H9 (cell line): ENCODE measurements around the gene FAM120A. TPM values are rescaled to one million over a fixed set of nuclear protein-coding genes. Genes with fewer than 3 reads are reported as not detected.

ENCODE experiments used
- DNase-seq: peaks from one replicate; pipeline ENCODE4 v3.0.0-alpha.2; 2017
- H2AFZ ChIP-seq: one replicate; pipeline ENCODE4 v1.6.1; 2013; ENCODE audit warnings: mild to moderate bottlenecking, low read length, control low read depth, moderate library complexity
- H2AK5ac ChIP-seq: 2 replicates; pipeline ENCODE4 v1.6.1; 2013; ENCODE audit warnings: low read length, control low read depth, mixed read lengths; ENCODE audit not compliant: insufficient read length
- H2BK120ac ChIP-seq: one replicate; pipeline ENCODE4 v1.6.1; 2013; ENCODE audit warnings: low read depth, mild to moderate bottlenecking, low read length, control low read depth, inconsistent platforms; ENCODE audit not compliant: poor library complexity, severe bottlenecking
- H2BK12ac ChIP-seq: 2 replicates; pipeline ENCODE4 v1.6.1; 2013; ENCODE audit warnings: low read length, control low read depth, mixed read lengths, low read depth; ENCODE audit not compliant: insufficient read length
- H2BK15ac ChIP-seq: 2 replicates; pipeline ENCODE4 v1.6.1; 2013; ENCODE audit warnings: low read depth, low read length, control low read depth
- H2BK20ac ChIP-seq: one replicate; pipeline ENCODE4 v1.6.1; 2013; ENCODE audit warnings: low read depth, mild to moderate bottlenecking, low read length, control low read depth, inconsistent platforms; ENCODE audit not compliant: poor library complexity, severe bottlenecking
- H2BK5ac ChIP-seq: 2 replicates; pipeline ENCODE4 v1.6.1; 2013; ENCODE audit warnings: low read length, control low read depth, mixed read lengths; ENCODE audit not compliant: insufficient read length
- H3K14ac ChIP-seq: 2 replicates; pipeline ENCODE4 v1.6.1; 2013; ENCODE audit warnings: low read length, control low read depth; ENCODE audit not compliant: insufficient read depth
- H3K18ac ChIP-seq: 2 replicates; pipeline ENCODE4 v1.6.1; 2013; ENCODE audit warnings: low read depth, mild to moderate bottlenecking, mixed read lengths, low read length, control low read depth; ENCODE audit not compliant: insufficient read length
- H3K23ac ChIP-seq: 2 replicates; pipeline ENCODE4 v1.6.1; 2013; ENCODE audit warnings: low read length, control low read depth, mixed read lengths, low read depth; ENCODE audit not compliant: insufficient read length
- H3K23me2 ChIP-seq: 2 replicates; pipeline ENCODE4 v1.6.1; 2013; ENCODE audit warnings: low read depth, mild to moderate bottlenecking, mixed read lengths, low read length, control low read depth; ENCODE audit not compliant: insufficient read length, poor library complexity, severe bottlenecking
- H3K27ac ChIP-seq: 2 replicates; pipeline ENCODE4 v1.5.1; 2013; ENCODE audit warnings: low read length, control low read depth, mixed read lengths, low read depth; ENCODE audit not compliant: insufficient read length
- H3K27me3 ChIP-seq: 2 replicates; pipeline ENCODE4 v1.6.1; 2013; ENCODE audit warnings: low read length, control low read depth, inconsistent platforms; ENCODE audit not compliant: insufficient read depth
- H3K4ac ChIP-seq: 2 replicates; pipeline ENCODE4 v1.6.1; 2013; ENCODE audit warnings: low read depth, mild to moderate bottlenecking, control low read depth, inconsistent platforms, low read length, moderate library complexity
- H3K4me1 ChIP-seq: 2 replicates; pipeline ENCODE4 v1.6.1; 2013; ENCODE audit warnings: low read length, control low read depth, inconsistent platforms; ENCODE audit not compliant: insufficient read depth
- H3K4me2 ChIP-seq: 2 replicates; pipeline ENCODE4 v1.6.1; 2013; ENCODE audit warnings: low read length, control low read depth, mixed read lengths; ENCODE audit not compliant: insufficient read length, insufficient read depth
- H3K56ac ChIP-seq: 2 replicates; pipeline ENCODE4 v1.6.1; 2013; ENCODE audit warnings: low read depth, mild to moderate bottlenecking, mixed read lengths, low read length, control low read depth; ENCODE audit not compliant: insufficient read length
- H3K79me1 ChIP-seq: 2 replicates; pipeline ENCODE4 v1.6.1; 2013; ENCODE audit warnings: low read depth, mild to moderate bottlenecking, moderate library complexity, low read length, control low read depth, inconsistent platforms; ENCODE audit not compliant: insufficient read depth, poor library complexity, severe bottlenecking
- H3K79me2 ChIP-seq: 2 replicates; pipeline ENCODE4 v1.6.1; 2013; ENCODE audit warnings: low read length, control low read depth, inconsistent platforms; ENCODE audit not compliant: insufficient read depth
- H3K9ac ChIP-seq: 2 replicates; pipeline ENCODE4 v1.6.1; 2013; ENCODE audit warnings: low read length, control low read depth, mixed read lengths; ENCODE audit not compliant: insufficient read length; ENCODE audit errors: extremely low read depth
- H3K9me3 ChIP-seq: one replicate; pipeline ENCODE4 v1.6.1; 2013; ENCODE audit warnings: low read depth, low read length, inconsistent platforms; ENCODE audit not compliant: control insufficient read depth
- H3T11ph ChIP-seq: one replicate; pipeline ENCODE4 v1.6.1; 2013; ENCODE audit warnings: mild to moderate bottlenecking, low read length, control low read depth, inconsistent platforms
- H4K20me1 ChIP-seq: one replicate; pipeline ENCODE4 v1.6.1; 2013; ENCODE audit not compliant: control insufficient read depth, insufficient read length, insufficient read depth
- H4K5ac ChIP-seq: 2 replicates; pipeline ENCODE4 v1.6.1; 2013; ENCODE audit warnings: low read depth, mild to moderate bottlenecking, mixed read lengths, low read length, control low read depth; ENCODE audit not compliant: insufficient read length
- H4K8ac ChIP-seq: replicated peaks from 2 replicates; pipeline ENCODE4 v1.6.1; 2013; ENCODE audit warnings: low read length, control low read depth, mixed read lengths, low read depth; ENCODE audit not compliant: insufficient read length
- H4K91ac ChIP-seq: 2 replicates; pipeline ENCODE4 v1.6.1; 2013; ENCODE audit warnings: low read depth, mild to moderate bottlenecking, moderate library complexity, mixed read lengths, low read length, control low read depth; ENCODE audit not compliant: insufficient read length
- H3K27ac Mint-ChIP-seq, 3 experiments: 2 replicates in 2 of 3; 3 replicates in 1 of 3; pipeline ENCODE4 v1.8.0; 2020 to 2021; ENCODE audit warnings: mixed read lengths in 3 of 3, mild to moderate bottlenecking in 1 of 3, moderate library complexity in 1 of 3
- H3K27me3 Mint-ChIP-seq: 2 replicates; pipeline ENCODE4 v1.8.0; 2021; ENCODE audit warnings: low read depth, mild to moderate bottlenecking, moderate library complexity, mixed read lengths
- H3K36me3 Mint-ChIP-seq, 3 experiments: 2 replicates in 2 of 3; 3 replicates in 1 of 3; pipeline ENCODE4 v1.8.0; 2020 to 2021; ENCODE audit warnings: low read depth in 3 of 3, mixed read lengths in 3 of 3; ENCODE audit not compliant: insufficient read depth in 1 of 3
- H3K4me1 Mint-ChIP-seq, 2 experiments: 2 replicates each; pipeline ENCODE4 v1.8.0; 2020; ENCODE audit warnings: mixed read lengths in 2 of 2
- H3K4me3 Mint-ChIP-seq, 2 experiments: 2 replicates in 1 of 2; 3 replicates in 1 of 2; pipeline ENCODE4 v1.8.0; 2020 to 2021; ENCODE audit warnings: mild to moderate bottlenecking in 2 of 2, mixed read lengths in 2 of 2, moderate library complexity in 1 of 2
- H3K9me3 Mint-ChIP-seq, 2 experiments: 2 replicates in 1 of 2; 3 replicates in 1 of 2; pipeline ENCODE4 v1.8.0; 2020; ENCODE audit warnings: mild to moderate bottlenecking in 2 of 2, mixed read lengths in 2 of 2, moderate library complexity in 1 of 2
- CTCF ChIP-seq: fragments of 200-600 bp; sonication (generic); conservative IDR thresholded peaks from 3 replicates; pipeline ENCODE4 v1.8.0; 2021; ENCODE audit warnings: antibody characterized with exemption, mild to moderate bottlenecking
- WGBS: extraction: QIAGEN DNeasy Blood & Tissue Kit; methylation state at CpG from one replicate; pipeline ENCODE4 v1.1.7; 2013; ENCODE audit warnings: missing lambda C conversion rate, low lambda C conversion rate, mixed read lengths; ENCODE audit not compliant: insufficient read length; ENCODE audit errors: extremely low coverage; 5-methylcytosine and 5-hydroxymethylcytosine counted together
- total RNA-seq: library from RNA; stranded (reverse); gene quantifications from 2 replicates; pipeline ENCODE4 v1.2.1, GENCODE V29; 2021

Gene FAM120A
- total RNA-seq, 1 experiment from 2014 or later: 57.7 TPM

- Mint-ChIP-seq H3K27me3 (no peaks in the 10 kb centered on the region), H3K36me3 (no peaks in the 10 kb centered on the region; a peak in 1 of 7 replicates), H3K4me3 (no peak overlapping the region), H3K27ac (no peak overlapping the region; a peak in 1 of 7 replicates), H3K9me3 (no peaks in the 10 kb centered on the region), H3K4me1 (peaks cover 51 to 58% of the 10 kb centered on the region in 2 experiments)
- no peaks in the 10 kb centered on the region for H3K27me3 ChIP-seq
- no peak for TF ChIP-seq CTCF
- no peak for DNase-seq
- H3K56ac ChIP-seq: no peak overlapping the region
- H3K4ac ChIP-seq: no peak overlapping the region
- no peak overlapping the region for H2BK5ac ChIP-seq
- no peak overlapping the region for H4K91ac ChIP-seq
- no CpG with 5 or more reads among the region's 6 CpGs for WGBS
- H3K18ac ChIP-seq: no peak overlapping the region
- H3K9ac ChIP-seq: no peak overlapping the region
- no peak overlapping the region for H2AFZ ChIP-seq
- H3T11ph ChIP-seq: no peak overlapping the region
- H2AK5ac ChIP-seq: no peak overlapping the region
- H2BK12ac ChIP-seq: no peak overlapping the region
- no peaks in the 10 kb centered on the region for H3K79me1 ChIP-seq
- H4K8ac ChIP-seq: no peak overlapping the region
- no peak overlapping the region for H3K4me2 ChIP-seq
- H4K5ac ChIP-seq: no peak overlapping the region
- H3K4me1 ChIP-seq: peaks cover 20% of the 10 kb centered on the region; the same call in 1 of the 2 replicates
- no peak overlapping the region for H3K23ac ChIP-seq
- no peak overlapping the region for H2BK20ac ChIP-seq
- H3K23me2 ChIP-seq: no peaks in the 10 kb centered on the region
- H2BK15ac ChIP-seq: no peak overlapping the region
- no peaks in the 10 kb centered on the region for H3K79me2 ChIP-seq
- peaks cover 2% of the 10 kb centered on the region for H4K20me1 ChIP-seq
- H3K14ac ChIP-seq: no peak overlapping the region
- H3K9me3 ChIP-seq: no peaks in the 10 kb centered on the region
- no peak overlapping the region for H2BK120ac ChIP-seq
- no peak overlapping the region for H3K27ac ChIP-seq
Measured at GRCh38 chr9:93597142-93597706, 145.7 kb downstream of the FAM120A start.
